HG03575 (cell line): Measurements from ENCODE around the gene SLC12A3.
"Not testable (repeated sequence)": the region's sequence is repeated elsewhere in the genome, so short reads cannot be mapped to it uniquely, and the experiment has no call there.

Experiments used
- ATAC-seq: cut with Tn5 transposase; IDR thresholded peaks from one replicate; pipeline ENCODE4 v1.9.1; 2021; ENCODE audit not compliant: unreplicated experiment, insufficient number of reproducible peaks, low FRiP score; ENCODE audit errors: extremely low read depth

The SLC12A3 gene

GRCh38 chr16:56932721-56933619, 68.0 kb downstream of the SLC12A3 start:
- ATAC-seq = no peak

GRCh38 chr16:56933828-56934598, 69.0 kb downstream of the SLC12A3 start:
- ATAC-seq = no peak

- ATAC-seq = not testable (repeated sequence)
These were observed 69.7 kb downstream of the SLC12A3 start for GRCh38 chr16:56934599-56935145.

GRCh38 chr16:56935201-56935600, 70.2 kb downstream of the SLC12A3 start:
- no peak for ATAC-seq

- no peak for ATAC-seq
These were observed 71.5 kb downstream of the SLC12A3 start for GRCh38 chr16:56936491-56936890.

GRCh38 chr16:56936950-56937349, 71.9 kb downstream of the SLC12A3 start:
- ATAC-seq = no peak

- no peak for ATAC-seq
These were observed 73.9 kb downstream of the SLC12A3 start for GRCh38 chr16:56938664-56939513.

GRCh38 chr16:56939801-56940200, 74.8 kb downstream of the SLC12A3 start:
- ATAC-seq = no peak

- no peak for ATAC-seq
These were observed 76.1 kb downstream of the SLC12A3 start for GRCh38 chr16:56941092-56941491.

GRCh38 chr16:56941856-56942331, 76.9 kb downstream of the SLC12A3 start:
- no peak for ATAC-seq

GRCh38 chr16:56943761-56944375, 78.9 kb downstream of the SLC12A3 start:
- ATAC-seq = no peak

GRCh38 chr16:56944954-56945839, 80.2 kb downstream of the SLC12A3 start:
- no peak for ATAC-seq

GRCh38 chr16:56945847-56946527, 81.0 kb downstream of the SLC12A3 start:
- ATAC-seq = no peak

- ATAC-seq = no peak
These were observed 82.0 kb downstream of the SLC12A3 start for GRCh38 chr16:56946767-56947603.

- no peak for ATAC-seq
These were observed 82.6 kb downstream of the SLC12A3 start for GRCh38 chr16:56947604-56947995.

GRCh38 chr16:56948234-56948633, 83.2 kb downstream of the SLC12A3 start:
- ATAC-seq = no peak
